BLaER1 (cell line): ENCODE data around the gene PLPPR4.
"Not testable (repeated sequence)": the region's sequence is repeated elsewhere in the genome, so short reads cannot be mapped to it uniquely, and the experiment has no call there.

ENCODE experiments used
- H3K27ac ChIP-seq: shearing (Covaris generic); formaldehyde crosslinking; 2 replicates; pipeline ENCODE4 v1.8.1; 2022
- H3K27me3 ChIP-seq: shearing (Covaris generic); formaldehyde crosslinking; 2 replicates; pipeline ENCODE4 v1.8.1; 2022
- H3K36me3 ChIP-seq: shearing (Covaris generic); formaldehyde crosslinking; 2 replicates; pipeline ENCODE4 v1.8.1; 2022
- H3K4me1 ChIP-seq: shearing (Covaris generic); formaldehyde crosslinking; 2 replicates; pipeline ENCODE4 v1.8.1; 2022
- H3K4me2 ChIP-seq: shearing (Covaris generic); formaldehyde crosslinking; 2 replicates; pipeline ENCODE4 v1.8.1; 2022
- H3K4me3 ChIP-seq: shearing (Covaris generic); formaldehyde crosslinking; 2 replicates; pipeline ENCODE4 v1.8.1; 2022
- H3K9ac ChIP-seq: shearing (Covaris generic); formaldehyde crosslinking; 2 replicates; pipeline ENCODE4 v1.8.1; 2022
- H3K9me3 ChIP-seq: shearing (Covaris generic); formaldehyde crosslinking; 2 replicates; pipeline ENCODE4 v1.8.1; 2022
- H4K20me1 ChIP-seq: shearing (Covaris generic); formaldehyde crosslinking; 2 replicates; pipeline ENCODE4 v1.8.1; 2022
- Cebpa-rat ChIP-seq: shearing (Covaris generic); IDR thresholded peaks from 2 replicates; pipeline ENCODE4 v1.8.1; 2022

PLPPR4 gene

DNA sequence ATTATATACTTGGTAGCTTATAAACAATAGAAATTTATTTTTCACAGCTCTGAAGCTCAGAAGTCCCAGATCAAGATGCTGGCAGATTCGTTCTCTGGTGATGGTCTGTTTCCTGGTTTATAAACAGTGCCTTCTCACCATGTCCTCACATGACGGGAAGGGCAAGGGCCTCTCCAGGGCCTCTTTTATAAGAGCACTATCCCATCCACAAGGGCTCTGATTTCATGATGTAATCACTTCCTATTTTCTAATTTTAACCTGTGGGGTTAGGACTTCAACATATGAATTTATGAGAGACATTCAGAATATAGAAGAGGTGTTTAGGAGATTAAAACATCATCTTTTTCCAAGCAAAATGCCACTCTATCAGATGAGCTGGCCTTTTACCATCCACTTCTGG lies 32.1 kb upstream of the PLPPR4 start:
- Histone ChIP-seq H3K27ac (no peak overlapping the region), H3K9me3 (no peaks in the 10 kb centered on the region), H4K20me1 (no peaks in the 10 kb centered on the region), H3K4me1 (no peaks in the 10 kb centered on the region), H3K27me3 (no peaks in the 10 kb centered on the region), H3K4me2 (no peak overlapping the region), H3K9ac (no peak overlapping the region), H3K36me3 (no peaks in the 10 kb centered on the region), H3K4me3 (no peak overlapping the region)
- no peak for TF ChIP-seq Cebpa-rat

- H4K20me1 ChIP-seq = no peaks in the 10 kb centered on the region
- H3K4me3 ChIP-seq = no peak overlapping the region
- H3K9me3 ChIP-seq = no peaks in the 10 kb centered on the region
- H3K36me3 ChIP-seq = no peaks in the 10 kb centered on the region
- no peak overlapping the region for H3K4me2 ChIP-seq
- no peaks in the 10 kb centered on the region for H3K4me1 ChIP-seq
- no peak overlapping the region for H3K9ac ChIP-seq
- H3K27me3 ChIP-seq = no peaks in the 10 kb centered on the region
- H3K27ac ChIP-seq = no peak overlapping the region
- no peak for TF ChIP-seq Cebpa-rat
Observed at GRCh38 chr1:99233446-99233845, 30.8 kb upstream of the PLPPR4 start.

DNA sequence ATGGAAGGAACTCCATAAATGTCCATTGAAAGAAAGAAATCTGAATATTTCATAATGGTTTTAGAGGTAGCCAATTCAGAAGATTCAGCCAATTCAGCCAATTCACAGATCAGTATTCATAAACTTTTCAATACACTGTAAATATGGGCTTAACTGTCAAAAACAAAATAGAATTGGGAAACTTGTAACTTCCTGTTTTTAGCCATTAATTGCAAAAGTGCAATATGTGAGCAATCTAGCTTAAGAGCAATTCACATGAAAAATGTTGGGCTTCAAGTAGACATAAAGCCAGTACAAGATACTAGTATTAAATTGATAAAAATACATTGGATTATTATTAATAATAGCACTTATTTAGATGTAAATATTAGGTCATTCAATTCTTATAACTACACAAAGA lies 27.5 kb upstream of the PLPPR4 start:
- no peaks in the 10 kb centered on the region for H3K4me1 ChIP-seq
- no peaks in the 10 kb centered on the region for H3K9me3 ChIP-seq
- no peak overlapping the region for H3K4me3 ChIP-seq
- no peak overlapping the region for H3K4me2 ChIP-seq
- no peak for TF ChIP-seq Cebpa-rat
- H3K9ac ChIP-seq = no peak overlapping the region
- H3K27me3 ChIP-seq = no peaks in the 10 kb centered on the region
- no peaks in the 10 kb centered on the region for H3K36me3 ChIP-seq
- no peaks in the 10 kb centered on the region for H4K20me1 ChIP-seq
- H3K27ac ChIP-seq = no peak overlapping the region

GRCh38 chr1:99239690-99240089 lies 24.6 kb upstream of the PLPPR4 start:
- Histone ChIP-seq H4K20me1 (no peaks in the 10 kb centered on the region), H3K27ac (no peak overlapping the region), H3K36me3 (no peaks in the 10 kb centered on the region), H3K4me2 (no peak overlapping the region), H3K9me3 (no peaks in the 10 kb centered on the region), H3K4me3 (no peak overlapping the region), H3K27me3 (no peaks in the 10 kb centered on the region), H3K9ac (no peak overlapping the region), H3K4me1 (no peaks in the 10 kb centered on the region)
- TF ChIP-seq Cebpa-rat = no peak

- no peak overlapping the region for H3K27ac ChIP-seq
Observed at GRCh38 chr1:99240621-99241020, 23.7 kb upstream of the PLPPR4 start.

GRCh38 chr1:99246152-99246551 lies 18.1 kb upstream of the PLPPR4 start:
- TF ChIP-seq Cebpa-rat = no peak
- H3K4me1 ChIP-seq = no peaks in the 10 kb centered on the region
- H3K27me3 ChIP-seq = no peaks in the 10 kb centered on the region
- no peak overlapping the region for H3K27ac ChIP-seq
- no peaks in the 10 kb centered on the region for H3K36me3 ChIP-seq
- no peaks in the 10 kb centered on the region for H3K9me3 ChIP-seq
- no peak overlapping the region for H3K4me3 ChIP-seq
- no peaks in the 10 kb centered on the region for H4K20me1 ChIP-seq
- H3K9ac ChIP-seq = no peak overlapping the region
- no peak overlapping the region for H3K4me2 ChIP-seq

More at GRCh38 chr1:99240621-99241020, 23.7 kb upstream of the PLPPR4 start:
- no peak overlapping the region for H3K4me3 ChIP-seq
- H3K9ac ChIP-seq = no peak overlapping the region
- no peak overlapping the region for H3K4me2 ChIP-seq
- H4K20me1 ChIP-seq = no peaks in the 10 kb centered on the region
- H3K4me1 ChIP-seq = no peaks in the 10 kb centered on the region
- H3K9me3 ChIP-seq = no peaks in the 10 kb centered on the region
- TF ChIP-seq Cebpa-rat = no peak
- H3K36me3 ChIP-seq = no peaks in the 10 kb centered on the region
- H3K27me3 ChIP-seq = no peaks in the 10 kb centered on the region

DNA sequence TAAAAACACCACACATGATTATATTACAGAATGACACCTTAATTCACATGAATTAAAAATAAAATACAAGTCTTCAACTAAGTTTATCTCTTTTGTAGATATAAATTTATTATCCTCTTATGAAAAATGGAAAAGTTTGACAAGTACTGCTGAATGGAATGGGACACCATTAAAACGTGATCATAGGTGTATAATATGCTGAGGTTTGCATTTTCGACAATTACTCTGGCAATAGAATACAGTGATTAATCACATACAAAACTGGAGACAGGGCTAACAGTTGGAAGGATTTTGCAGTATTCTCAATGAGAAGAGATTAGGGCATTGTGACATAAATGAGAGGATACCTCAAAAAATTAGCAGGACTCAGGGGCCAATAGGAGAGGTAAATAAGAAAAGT lies 17.1 kb upstream of the PLPPR4 start:
- Histone ChIP-seq H3K9ac (no peak overlapping the region), H3K9me3 (no peaks in the 10 kb centered on the region), H3K27ac (no peak overlapping the region), H3K4me1 (no peaks in the 10 kb centered on the region), H4K20me1 (no peaks in the 10 kb centered on the region), H3K36me3 (no peaks in the 10 kb centered on the region), H3K27me3 (no peaks in the 10 kb centered on the region), H3K4me3 (no peak overlapping the region), H3K4me2 (no peak overlapping the region)
- no peak for TF ChIP-seq Cebpa-rat

GRCh38 chr1:99250728-99251127 lies 13.6 kb upstream of the PLPPR4 start:
- Histone ChIP-seq H3K4me1 (no peaks in the 10 kb centered on the region), H3K4me3 (no peak overlapping the region), H4K20me1 (no peaks in the 10 kb centered on the region), H3K4me2 (no peak overlapping the region), H3K9ac (no peak overlapping the region), H3K36me3 (no peaks in the 10 kb centered on the region), H3K9me3 (no peaks in the 10 kb centered on the region), H3K27ac (no peak overlapping the region), H3K27me3 (no peaks in the 10 kb centered on the region)
- no peak for TF ChIP-seq Cebpa-rat

DNA sequence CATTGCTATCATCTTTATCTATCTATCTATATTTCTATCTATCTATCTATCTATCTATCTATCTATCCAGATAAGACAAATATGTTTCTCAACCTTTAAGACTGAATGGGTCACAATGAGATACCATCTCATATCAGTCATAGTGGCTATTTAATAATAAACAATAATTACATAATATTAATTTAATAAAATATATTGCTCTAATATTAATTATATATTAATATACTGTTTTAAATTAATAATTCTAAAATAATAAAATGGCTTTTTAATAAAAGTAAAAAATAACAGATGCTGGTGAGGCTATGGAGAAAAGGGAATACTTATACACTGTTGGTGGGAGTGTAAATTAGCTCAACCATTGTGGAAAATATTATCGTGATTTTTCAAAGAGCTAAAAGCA lies 13.0 kb upstream of the PLPPR4 start:
- no peak overlapping the region for H3K27ac ChIP-seq
- no peaks in the 10 kb centered on the region for H4K20me1 ChIP-seq
- H3K4me1 ChIP-seq = no peaks in the 10 kb centered on the region
- H3K9me3 ChIP-seq = no peaks in the 10 kb centered on the region
- no peaks in the 10 kb centered on the region for H3K36me3 ChIP-seq
- H3K4me2 ChIP-seq = no peak overlapping the region
- H3K9ac ChIP-seq = no peak overlapping the region
- no peak overlapping the region for H3K4me3 ChIP-seq
- no peak for TF ChIP-seq Cebpa-rat
- H3K27me3 ChIP-seq = no peaks in the 10 kb centered on the region

- no peaks in the 10 kb centered on the region for H3K36me3 ChIP-seq
- no peaks in the 10 kb centered on the region for H3K27me3 ChIP-seq
- H3K9ac ChIP-seq = no peak overlapping the region
- H3K4me2 ChIP-seq = no peak overlapping the region
- no peak overlapping the region for H3K4me3 ChIP-seq
- H3K9me3 ChIP-seq = no peaks in the 10 kb centered on the region
- no peak overlapping the region for H3K27ac ChIP-seq
- no peaks in the 10 kb centered on the region for H4K20me1 ChIP-seq
- no peaks in the 10 kb centered on the region for H3K4me1 ChIP-seq
- TF ChIP-seq Cebpa-rat = no peak
Observed at GRCh38 chr1:99252630-99253029, 11.7 kb upstream of the PLPPR4 start.

DNA sequence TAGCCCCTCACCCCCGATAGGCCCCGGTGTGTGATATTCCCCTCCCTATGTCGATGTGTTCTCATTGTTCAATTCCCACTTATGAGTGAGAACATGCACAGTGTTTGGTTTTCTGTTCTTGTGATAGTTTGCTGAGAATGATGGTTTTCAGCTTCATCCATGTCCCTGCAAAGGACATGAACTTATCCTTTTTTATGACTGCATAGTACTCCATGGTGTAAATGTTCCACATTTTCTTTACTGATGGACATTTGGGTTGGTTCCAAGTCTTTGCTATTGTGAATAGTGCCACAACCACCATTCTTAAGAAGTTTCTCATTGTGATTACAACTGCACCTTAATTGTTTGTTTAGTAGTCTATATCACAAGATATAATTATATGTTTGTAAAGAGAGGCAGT lies 3.9 kb upstream of the PLPPR4 start:
- not testable (repeated sequence) for H3K4me2 ChIP-seq, H3K4me3 ChIP-seq, H3K9ac ChIP-seq, H3K4me1 ChIP-seq, H3K27ac ChIP-seq, H4K20me1 ChIP-seq, H3K27me3 ChIP-seq, H3K36me3 ChIP-seq, H3K9me3 ChIP-seq
